ENCODE results near the gene CIDEB. TPM values are rescaled to one million over a fixed set of nuclear protein-coding genes. Genes with fewer than 3 reads are reported as not detected.

CIDEB gene
- polyA plus RNA-seq, 1 donor, result 10.3 TPM

- DNase-seq, result no peak
Measured at GRCh38 chr14:24312736-24313507, 5.1 kb upstream of the CIDEB start.

- no peak for DNase-seq
Measured at GRCh38 chr14:24311837-24312615, 4.2 kb upstream of the CIDEB start.

GRCh38 chr14:24310646-24311604 lies 3.1 kb upstream of the CIDEB start, which contains the start of gene LTB4R:
Gene LTB4R (plus strand): TSS chr14:24311502. CDS start chr14:24315652, 4,150 bp downstream.
- peak; percentile 69 for DNase-seq

GRCh38 chr14:24310265-24310645 lies 2.5 kb upstream of the CIDEB start:
- DNase-seq, result no peak

- DNase-seq, result no peak
Measured at GRCh38 chr14:24309538-24310264, 1.9 kb upstream of the CIDEB start, which contains the start of gene LTB4R2. Gene LTB4R2 (plus strand): TSS chr14:24310140. CDS start chr14:24310665, 525 bp downstream.

- DNase-seq, result no peak
Measured at GRCh38 chr14:24308342-24309124, 756 bp upstream of the CIDEB start.

GRCh38 chr14:24307156-24307574 lies 612 bp downstream of the CIDEB start:
- DNase-seq, result no peak

GRCh38 chr14:24304019-24304387 lies 3.8 kb downstream of the CIDEB start:
- no peak for DNase-seq

GRCh38 chr14:24300326-24300980 lies 7.3 kb downstream of the CIDEB start:
- DNase-seq, result no peak

GRCh38 chr14:24299255-24300191 lies 8.3 kb downstream of the CIDEB start, which contains the start of the genes DHRS1 and NOP9:
Gene DHRS1 (minus strand): TSS chr14:24299780. CDS start chr14:24299106, 674 bp downstream.
Gene NOP9 (plus strand): TSS chr14:24299850. CDS start chr14:24299955, 105 bp downstream.
- DNase-seq, result peak; percentile 92

- DNase-seq, result no peak
Measured at GRCh38 chr14:24298892-24299254, 8.9 kb downstream of the CIDEB start.

- DNase-seq, result no peak
Measured at GRCh38 chr14:24297190-24297964, 10.4 kb downstream of the CIDEB start.

GRCh38 chr14:24296341-24297157 lies 11.2 kb downstream of the CIDEB start:
- peak; percentile 58 for DNase-seq

GRCh38 chr14:24293525-24293924 lies 14.3 kb downstream of the CIDEB start:
- DNase-seq, result no peak

- no peak for DNase-seq
Measured at GRCh38 chr14:24292118-24292807, 15.5 kb downstream of the CIDEB start.

- no peak for DNase-seq
Measured at GRCh38 chr14:24291446-24292117, 16.2 kb downstream of the CIDEB start.
